ENCODE measurements around the gene UBL3.

The UBL3 gene

GRCh38 chr13:29761160-29761559 is 89.3 kb downstream of the UBL3 start:
- DNase-seq (ENCODE audit: low read depth) = no peak
- H3K4me3 ChIP-seq (ENCODE audit: control insufficient read depth, low read depth, low read length) = no peak overlapping the region
- no peak for TF ChIP-seq CTCF (conservative IDR thresholded peaks at IDR 0.05; ENCODE audit: control insufficient read depth, insufficient read depth, low read depth, low read length)

GRCh38 chr13:29760544-29760943 is 89.9 kb downstream of the UBL3 start:
- no peak for DNase-seq (ENCODE audit: low read depth)
- H3K4me3 ChIP-seq (ENCODE audit: control insufficient read depth, low read depth, low read length) = no peak overlapping the region
- TF ChIP-seq CTCF (conservative IDR thresholded peaks at IDR 0.05; ENCODE audit: control insufficient read depth, insufficient read depth, low read depth, low read length) = no peak

GRCh38 chr13:29758531-29759114 is 91.8 kb downstream of the UBL3 start:
- no peak for TF ChIP-seq CTCF (conservative IDR thresholded peaks at IDR 0.05; ENCODE audit: control insufficient read depth, insufficient read depth, low read depth, low read length)
- DNase-seq (ENCODE audit: low read depth) = no peak

GRCh38 chr13:29756506-29756905 is 93.9 kb downstream of the UBL3 start:
- DNase-seq (ENCODE audit: low read depth) = peak; percentile 38
- no peak overlapping the region for H3K4me3 ChIP-seq (ENCODE audit: control insufficient read depth, low read depth, low read length)
- TF ChIP-seq CTCF (conservative IDR thresholded peaks at IDR 0.05; ENCODE audit: control insufficient read depth, insufficient read depth, low read depth, low read length) = no peak

More at GRCh38 chr13:29758531-29759114, 91.8 kb downstream of the UBL3 start:
- H3K4me3 ChIP-seq (ENCODE audit: control insufficient read depth, low read depth, low read length) = no peak overlapping the region

GRCh38 chr13:29754473-29754806 is 96.0 kb downstream of the UBL3 start:
- no peak for TF ChIP-seq CTCF (conservative IDR thresholded peaks at IDR 0.05; ENCODE audit: control insufficient read depth, insufficient read depth, low read depth, low read length)
- DNase-seq (ENCODE audit: low read depth) = peak; percentile 43
- no peak overlapping the region for H3K4me3 ChIP-seq (ENCODE audit: control insufficient read depth, low read depth, low read length)

- DNase-seq (ENCODE audit: low read depth) = peak; percentile 14
- no peak overlapping the region for H3K4me3 ChIP-seq (ENCODE audit: control insufficient read depth, low read depth, low read length)
- TF ChIP-seq CTCF (conservative IDR thresholded peaks at IDR 0.05; ENCODE audit: control insufficient read depth, insufficient read depth, low read depth, low read length) = no peak
Observed at GRCh38 chr13:29753618-29754472, 96.6 kb downstream of the UBL3 start.

Measured in fibroblast of mammary gland (primary cell).